ENCODE results near the gene SPI1.
"Not testable (repeated sequence)": the region's sequence is repeated elsewhere in the genome, so short reads cannot be mapped to it uniquely, and the experiment has no call there.

Gene SPI1

GRCh38 chr11:47325271-47326041 lies 52.9 kb downstream of the SPI1 start:
- ChIA-PET CTCF (no interaction called here), POLR2A (ENCODE audit: low non-redundant PET) (no interaction called here)
- no peak for DNase-seq (ENCODE audit: low spot score)
- H3K27ac ChIP-seq, result peak overlapping the region; percentile 8; the same call in 1 of the 2 replicates
- TF ChIP-seq CTCF (conservative IDR thresholded peaks at IDR 0.05; ENCODE audit: low read depth), result no peak

- no peak for DNase-seq (ENCODE audit: low spot score)
- TF ChIP-seq CTCF (conservative IDR thresholded peaks at IDR 0.05; ENCODE audit: low read depth), result no peak
- ChIA-PET CTCF (no interaction called here), POLR2A (ENCODE audit: low non-redundant PET) (no interaction called here)
- no peak overlapping the region for H3K27ac ChIP-seq
Observed at GRCh38 chr11:47324520-47324919, 53.8 kb downstream of the SPI1 start.

GRCh38 chr11:47318166-47318565 lies 60.2 kb downstream of the SPI1 start:
- POLR2A ChIA-PET (ENCODE audit: low non-redundant PET), result no interaction called here
- no peak for TF ChIP-seq CTCF (conservative IDR thresholded peaks at IDR 0.05; ENCODE audit: low read depth)
- H3K27ac ChIP-seq, result no peak overlapping the region
- DNase-seq (ENCODE audit: low spot score), result no peak
- CTCF ChIA-PET, result interaction anchor here (0.6 kb wide), 1 partner anchor 188 kb away, joined by 3 read pairs; no protein-coding TSS in a partner anchor

DNA sequence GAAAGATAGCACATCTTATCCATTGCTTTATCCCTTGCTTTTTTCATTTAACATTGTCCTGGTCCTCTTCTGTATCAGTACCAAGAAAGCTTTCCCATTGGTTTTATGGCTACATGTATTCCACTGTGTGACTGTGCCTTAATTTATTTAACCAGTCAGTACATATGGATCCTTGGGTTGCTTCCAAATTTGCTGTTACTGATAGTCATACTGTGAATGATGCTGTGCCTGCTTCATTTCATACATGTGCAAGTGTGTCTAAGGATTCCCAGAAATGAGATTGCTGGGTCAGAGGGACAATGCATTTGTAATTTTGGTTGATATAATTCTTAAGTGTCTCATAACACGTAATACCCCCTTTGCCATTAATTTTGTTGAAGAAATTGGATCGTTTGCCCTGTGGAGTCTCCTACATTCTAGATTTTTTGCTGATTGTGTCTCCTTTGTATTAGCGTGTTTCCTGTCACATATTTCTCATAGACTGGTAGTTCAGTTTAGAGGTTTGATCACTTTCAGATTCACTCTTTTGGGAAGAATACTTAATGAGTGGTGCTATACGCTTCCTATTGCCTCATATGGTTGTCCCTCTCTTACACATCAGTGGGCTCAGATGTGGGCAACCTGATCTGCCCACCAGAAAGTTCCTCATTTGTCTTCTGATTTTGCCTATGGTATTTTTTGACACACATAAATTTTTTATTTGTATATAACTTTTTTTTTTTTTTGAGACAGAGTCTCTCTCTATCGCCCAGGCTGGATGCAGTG lies 61.1 kb downstream of the SPI1 start:
- DNase-seq (ENCODE audit: low spot score), result no peak
- no peak overlapping the region for H3K27ac ChIP-seq
- TF ChIP-seq CTCF (conservative IDR thresholded peaks at IDR 0.05; ENCODE audit: low read depth), result no peak
- ChIA-PET CTCF (no interaction called here), POLR2A (ENCODE audit: low non-redundant PET) (no interaction called here)

DNA sequence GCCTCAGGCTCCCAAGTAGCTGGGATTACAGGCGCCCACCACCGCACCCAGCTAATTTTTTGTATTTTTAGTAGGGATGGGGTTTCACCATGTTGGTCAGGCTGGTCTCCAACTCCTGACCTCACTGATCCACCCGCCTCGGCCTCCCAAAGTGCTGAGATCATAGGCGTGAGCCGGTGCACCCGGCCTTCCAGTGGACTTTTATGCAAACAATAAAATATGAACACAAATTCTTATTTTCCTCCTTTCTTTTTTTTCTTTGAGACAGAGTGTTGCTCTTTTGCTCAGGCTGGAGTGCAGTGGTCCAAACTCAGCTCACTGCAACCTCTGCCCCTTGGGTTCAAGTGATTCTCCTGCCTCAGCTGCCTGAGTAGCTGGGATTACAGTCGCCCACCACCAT lies 61.8 kb downstream of the SPI1 start:
- H3K27ac ChIP-seq; DNase-seq (ENCODE audit: low spot score); CTCF ChIA-PET; POLR2A ChIA-PET (ENCODE audit: low non-redundant PET): not testable (repeated sequence)

DNA sequence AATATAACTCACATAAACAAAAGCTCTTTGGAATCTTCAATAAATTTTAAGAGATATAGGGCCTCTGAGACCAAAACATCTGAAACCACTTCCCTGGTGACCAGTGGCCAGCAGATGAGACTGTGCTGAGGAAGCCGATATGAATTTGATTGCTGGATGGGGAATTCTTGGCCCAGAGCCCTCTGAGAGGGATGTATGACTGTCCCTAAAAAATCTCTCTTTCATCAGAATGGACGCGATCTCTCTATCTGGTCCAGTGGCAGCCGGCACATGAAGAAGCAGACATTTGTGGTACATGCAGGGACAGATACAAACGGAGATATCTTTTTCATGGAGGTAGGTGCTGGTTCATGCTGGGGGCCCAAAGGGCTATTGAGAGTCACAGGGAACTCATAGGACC lies 63.4 kb downstream of the SPI1 start:
- DNase-seq (ENCODE audit: low spot score), result no peak
- H3K27ac ChIP-seq, result no peak overlapping the region
- CTCF ChIA-PET, result no interaction called here
- POLR2A ChIA-PET (ENCODE audit: low non-redundant PET), result no interaction called here
- TF ChIP-seq CTCF (conservative IDR thresholded peaks at IDR 0.05; ENCODE audit: low read depth), result no peak
